HG03095 (cell line): Measurements from ENCODE around the gene CPOX.

ENCODE experiments used
- ATAC-seq: cut with Tn5 transposase; IDR thresholded peaks from one replicate; pipeline ENCODE4 v1.9.1; 2021; ENCODE audit warnings: moderate library complexity; ENCODE audit not compliant: unreplicated experiment

The CPOX gene

DNA sequence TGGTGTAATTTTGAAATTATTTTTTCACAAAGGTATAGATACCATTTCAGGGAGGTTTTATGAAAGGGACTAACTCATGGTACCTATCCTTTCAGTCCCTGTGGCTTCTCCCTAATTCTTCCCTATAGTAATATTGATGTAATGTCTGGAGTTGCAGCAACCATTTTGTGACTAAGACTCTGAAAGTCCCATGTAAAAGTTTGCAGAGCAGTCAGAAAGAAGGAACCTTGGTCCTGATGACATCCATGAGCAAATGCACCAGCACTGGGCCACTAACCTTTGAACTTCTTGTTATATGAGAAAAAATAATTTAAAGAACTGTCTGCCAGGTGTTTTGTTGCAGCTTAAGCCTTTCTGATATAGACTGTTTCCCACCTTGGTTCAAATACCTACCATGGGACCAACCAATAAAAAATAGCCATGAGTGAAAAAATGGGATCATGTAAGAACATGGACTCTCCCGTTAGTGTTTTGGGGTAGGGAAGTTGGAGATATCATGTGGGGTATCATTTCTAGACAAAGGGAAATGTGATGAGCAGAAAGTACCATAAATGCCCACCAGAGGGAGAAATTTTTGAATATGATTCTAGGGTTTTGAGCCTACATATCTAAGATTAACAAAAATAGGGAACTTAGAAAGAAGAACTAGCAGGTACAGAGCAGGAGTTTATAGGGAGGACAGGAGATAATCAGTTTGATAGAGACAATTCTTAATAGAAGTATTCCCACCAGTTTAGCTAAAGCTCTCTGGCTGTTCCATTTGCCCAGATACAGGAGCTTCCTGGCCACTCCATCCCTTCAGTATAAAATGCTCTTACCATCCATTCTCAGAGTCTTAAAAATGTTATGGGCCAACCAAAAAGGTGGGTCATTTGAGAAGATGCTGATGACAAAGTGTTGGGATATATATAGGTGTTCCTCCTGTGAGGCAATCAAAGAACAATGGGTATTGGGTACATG, 3.4 kb upstream of the CPOX start:
- no peak for ATAC-seq

DNA sequence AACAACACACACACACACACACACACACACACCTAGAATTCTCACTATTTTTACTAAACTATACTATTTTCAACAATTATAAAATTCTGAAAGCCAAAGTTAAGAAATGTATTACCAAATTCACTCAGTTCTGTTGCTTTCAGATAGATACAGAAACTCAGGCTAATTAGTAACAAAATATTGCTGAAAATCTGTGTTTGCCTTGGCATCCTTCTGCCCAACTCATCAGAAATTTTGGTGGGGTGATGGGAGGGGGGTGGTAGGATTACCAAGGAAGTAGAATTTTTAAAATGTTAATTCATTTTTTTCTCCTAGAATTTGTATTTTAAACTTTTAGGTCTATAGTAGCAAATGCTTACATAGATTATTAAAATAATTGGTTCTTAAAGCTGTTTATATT, 2.7 kb upstream of the CPOX start:
- ATAC-seq = no peak

DNA sequence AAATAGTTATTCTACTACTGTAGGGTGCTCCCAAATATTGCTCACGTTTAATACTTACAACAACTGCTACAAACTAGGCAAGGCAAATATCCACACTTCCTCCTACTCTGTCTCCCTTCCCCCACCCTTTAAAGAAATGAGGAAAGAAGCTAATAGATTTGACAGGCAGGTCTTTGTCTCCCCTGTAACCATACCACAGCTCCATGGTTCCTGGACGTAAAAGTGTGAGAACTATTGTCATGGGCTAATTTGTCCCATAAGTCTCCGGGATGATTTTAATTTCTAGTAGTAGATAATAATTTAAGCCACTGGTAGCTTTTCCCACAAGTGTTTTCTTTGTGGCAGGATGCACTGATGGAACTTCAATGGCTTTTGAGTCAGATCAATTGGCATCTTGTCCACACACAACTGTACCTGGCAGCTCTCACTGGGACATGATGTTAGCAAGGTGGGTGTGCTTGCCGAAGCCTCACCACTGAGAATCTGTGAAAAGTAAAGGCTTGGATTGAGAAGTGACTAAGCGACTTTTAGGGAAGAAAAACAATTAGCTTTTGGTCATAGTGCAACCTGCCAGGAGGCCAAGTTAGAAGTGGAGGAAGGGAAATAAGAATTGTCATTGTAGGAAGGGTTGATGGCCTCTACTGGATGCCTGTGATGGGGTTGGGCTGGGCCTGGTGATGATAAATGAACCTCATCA, 1.4 kb upstream of the CPOX start:
- ATAC-seq = no peak

DNA sequence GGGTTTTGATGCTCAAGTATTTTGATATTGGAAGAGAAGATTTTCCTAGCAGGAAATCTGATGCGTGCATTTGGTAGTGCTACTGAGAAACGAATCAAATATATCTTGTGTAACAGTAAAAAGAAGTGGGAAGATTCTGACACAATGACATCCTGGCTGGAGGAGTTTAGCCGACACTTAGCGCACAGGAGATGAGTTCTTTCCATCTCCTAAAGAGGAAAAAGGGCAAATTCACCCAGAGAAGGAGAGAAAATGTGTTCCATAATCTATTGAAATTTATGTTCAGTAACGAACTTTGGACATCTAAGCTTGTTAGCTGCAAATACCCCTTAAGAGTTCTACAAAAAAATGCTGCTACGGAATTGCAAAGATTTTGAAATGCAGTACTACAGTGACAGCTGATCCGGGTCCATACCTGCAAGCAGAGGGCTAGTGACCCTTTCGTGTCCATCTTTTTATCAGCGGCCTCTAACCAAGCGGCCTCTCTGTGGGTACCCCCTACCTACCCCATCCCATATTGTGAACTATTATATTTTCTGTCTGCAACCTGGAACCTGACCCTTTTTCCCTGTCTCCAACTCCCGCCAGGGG, 971 bp downstream of the CPOX start:
- no peak for ATAC-seq

DNA sequence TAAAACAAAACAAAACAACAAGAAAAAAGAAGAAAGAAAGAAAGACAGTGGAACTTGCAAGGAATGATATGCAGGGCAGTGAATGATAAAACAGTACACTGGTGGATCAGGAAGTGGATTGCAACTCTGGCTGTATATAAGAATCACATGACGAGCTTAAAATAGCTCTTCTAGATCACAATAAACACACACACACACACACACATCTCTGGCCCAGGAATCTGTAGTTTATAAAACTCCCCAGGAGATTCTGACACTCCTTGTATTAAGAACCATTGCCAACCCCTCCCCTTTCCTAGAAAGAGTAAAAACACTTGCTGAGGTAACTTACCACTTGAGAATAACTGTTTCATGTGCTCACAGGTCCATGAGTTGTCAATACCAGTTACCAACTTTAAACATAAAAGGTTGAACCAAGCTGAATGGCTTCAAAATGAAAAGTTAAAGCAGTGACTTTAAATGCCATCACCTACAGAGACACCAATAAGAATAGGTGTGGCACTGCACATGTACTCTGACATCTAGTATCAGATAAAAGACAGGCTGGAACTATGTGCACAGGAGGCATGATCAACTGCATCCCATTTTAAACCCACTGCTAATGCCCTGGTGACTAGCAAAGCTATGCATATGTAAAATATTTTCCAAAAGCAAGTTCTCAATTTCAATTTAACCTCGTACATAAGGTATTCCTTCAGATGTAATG, 3.9 kb downstream of the CPOX start:
- no peak for ATAC-seq

DNA sequence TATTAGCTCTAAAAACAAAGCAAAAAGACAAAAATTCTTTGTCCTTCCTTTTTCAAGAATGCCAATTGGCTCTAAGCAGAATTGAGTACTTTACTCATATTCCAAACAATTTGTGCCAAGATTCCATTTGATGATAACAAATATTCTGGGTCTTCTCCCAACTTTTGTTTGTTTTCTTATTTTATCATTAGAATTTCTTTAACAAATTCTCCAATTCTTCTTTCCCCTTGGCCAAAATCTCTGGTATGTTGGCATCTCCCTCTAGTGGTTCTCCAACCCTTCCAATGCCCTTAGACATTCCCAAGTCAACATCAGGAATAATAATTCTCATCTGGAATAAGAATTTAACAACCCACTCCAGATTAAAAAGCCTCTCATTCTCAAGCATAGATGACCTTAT, 5.3 kb downstream of the CPOX start:
- ATAC-seq = no peak

DNA sequence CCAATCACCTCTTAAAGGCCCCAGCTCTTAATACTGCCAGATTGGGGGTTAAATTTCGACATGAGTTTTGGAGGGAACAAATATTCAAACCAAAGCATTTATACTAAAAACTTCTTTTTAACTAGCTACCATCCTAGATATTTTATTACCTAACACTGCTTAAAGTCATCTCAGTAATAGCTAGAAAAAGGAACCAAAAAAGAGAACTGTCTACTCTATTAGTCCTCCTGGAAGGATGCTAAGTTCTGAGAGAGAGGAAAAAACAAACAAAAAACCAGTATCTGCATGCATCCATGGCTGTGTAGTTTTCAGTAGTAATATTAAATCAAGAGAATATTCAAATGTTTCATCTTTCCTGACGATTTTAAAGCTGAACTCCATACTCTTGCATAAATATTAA, 5.8 kb downstream of the CPOX start:
- ATAC-seq = no peak

DNA sequence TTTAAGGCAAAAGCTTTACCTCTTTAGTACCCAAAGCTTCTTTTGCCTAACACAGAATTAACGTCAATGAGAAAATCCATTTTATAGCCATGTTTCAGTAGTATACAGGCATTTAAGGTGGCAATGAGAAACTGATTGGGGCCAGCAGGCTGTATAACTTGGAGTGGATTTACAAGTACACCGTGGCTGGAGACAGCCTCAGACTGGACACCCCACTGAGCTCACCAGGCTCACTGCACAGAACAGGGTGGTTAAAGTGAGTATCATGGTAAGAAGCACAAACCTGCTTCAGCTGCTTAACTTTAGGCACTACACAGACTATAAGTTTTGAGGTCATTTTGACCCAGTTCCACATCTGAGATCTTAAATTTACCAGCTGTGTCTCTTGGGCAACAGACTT, 8.9 kb downstream of the CPOX start:
- ATAC-seq = no peak

DNA sequence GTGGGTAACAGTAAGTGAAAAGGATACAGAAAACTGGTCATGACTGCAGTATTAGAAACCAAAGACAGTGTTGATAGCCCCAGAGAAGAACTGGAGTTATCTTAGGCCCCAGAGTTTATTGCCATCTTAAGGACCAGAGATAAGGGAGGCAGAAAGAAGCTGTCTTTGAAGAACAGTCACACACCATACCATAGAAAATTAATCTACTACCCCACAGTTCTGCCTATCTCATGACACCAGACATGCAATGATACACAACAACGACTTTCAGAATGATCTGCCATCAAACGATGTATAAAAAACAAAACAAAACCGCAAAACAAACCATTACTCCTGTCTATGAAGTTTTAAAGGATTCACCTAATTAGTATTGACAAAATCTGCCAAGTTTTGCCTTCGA, 9.6 kb downstream of the CPOX start:
- ATAC-seq = no peak

DNA sequence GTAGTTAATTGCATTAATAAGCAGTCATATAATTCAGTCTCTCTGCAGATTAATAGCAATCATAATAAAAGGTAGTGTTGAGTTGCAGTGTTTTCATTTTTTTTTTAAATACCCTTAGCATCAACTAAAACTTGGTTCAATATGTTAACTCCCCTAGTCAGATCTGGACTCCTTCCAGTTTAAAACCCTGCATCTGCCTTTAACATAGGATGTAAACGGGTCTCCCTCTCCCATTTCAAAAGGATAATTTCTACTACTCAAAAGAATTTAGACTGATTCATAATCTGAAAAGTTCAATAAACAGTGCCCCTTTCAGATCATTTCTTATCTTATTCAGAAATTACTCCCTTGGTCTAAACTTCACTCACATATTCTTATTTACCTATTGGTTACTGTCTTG, 11.4 kb downstream of the CPOX start:
- no peak for ATAC-seq

DNA sequence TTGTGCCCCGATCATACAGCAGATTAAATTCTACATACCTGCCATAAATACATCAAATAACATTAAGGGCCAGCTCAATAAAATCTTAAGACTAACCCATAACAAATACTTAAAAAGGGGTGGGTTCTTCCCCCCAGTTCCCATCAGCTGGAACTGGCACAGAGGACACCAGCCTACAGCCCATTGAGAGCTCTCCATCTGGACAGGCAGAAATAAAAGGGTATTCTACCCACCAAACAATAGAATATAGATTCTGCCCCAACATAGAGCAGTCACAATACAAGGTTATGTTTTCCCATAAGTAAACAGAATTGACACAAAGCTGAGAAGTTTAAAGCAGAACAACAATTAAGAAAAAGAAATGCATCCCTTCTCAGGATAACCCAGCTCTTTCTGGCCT, 11.9 kb downstream of the CPOX start:
- no peak for ATAC-seq

DNA sequence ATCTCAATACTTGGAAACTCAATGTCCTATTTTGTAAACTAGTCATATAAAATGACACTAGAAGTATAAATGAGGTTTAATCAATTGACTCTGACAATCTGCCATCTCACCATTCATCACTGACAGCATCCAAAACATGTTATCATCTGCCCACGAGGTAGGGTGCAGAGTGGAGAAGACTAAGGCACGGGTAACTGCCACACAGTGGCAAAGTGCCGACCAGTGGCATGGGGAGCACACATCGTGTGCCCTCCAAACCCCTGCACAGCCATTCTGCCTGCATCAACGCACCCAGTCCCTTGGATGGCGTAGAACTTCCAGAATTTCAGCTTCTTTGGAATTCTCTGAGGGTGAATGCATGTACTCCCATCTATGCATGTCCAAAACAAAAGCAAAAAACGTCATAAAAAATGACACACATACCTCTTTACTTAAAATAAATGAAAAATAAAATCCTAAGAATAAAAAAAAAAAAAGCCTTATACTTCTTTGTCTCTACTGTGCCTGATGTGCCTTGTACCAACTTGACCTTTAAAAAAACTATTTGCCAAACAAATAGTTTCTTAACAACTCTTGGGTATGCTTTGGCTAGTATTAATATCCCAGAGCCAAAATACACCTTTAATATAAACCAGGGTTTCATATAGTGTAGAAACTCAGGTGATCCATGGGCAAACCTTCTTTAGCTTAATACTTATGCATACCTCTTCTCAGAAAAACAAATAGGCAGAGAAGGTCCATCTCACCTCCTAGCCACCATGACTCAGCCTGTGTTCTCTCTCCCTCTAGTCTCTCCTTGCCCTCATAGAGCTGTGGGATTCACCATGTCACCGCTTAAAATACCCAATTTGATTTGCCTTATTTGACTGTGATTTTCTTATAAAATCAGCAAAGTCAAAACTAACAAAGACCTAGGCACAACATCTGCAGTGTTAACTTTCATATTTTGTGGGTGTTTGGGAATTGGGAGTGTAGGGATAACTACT, 12.7 kb downstream of the CPOX start:
- ATAC-seq = no peak

DNA sequence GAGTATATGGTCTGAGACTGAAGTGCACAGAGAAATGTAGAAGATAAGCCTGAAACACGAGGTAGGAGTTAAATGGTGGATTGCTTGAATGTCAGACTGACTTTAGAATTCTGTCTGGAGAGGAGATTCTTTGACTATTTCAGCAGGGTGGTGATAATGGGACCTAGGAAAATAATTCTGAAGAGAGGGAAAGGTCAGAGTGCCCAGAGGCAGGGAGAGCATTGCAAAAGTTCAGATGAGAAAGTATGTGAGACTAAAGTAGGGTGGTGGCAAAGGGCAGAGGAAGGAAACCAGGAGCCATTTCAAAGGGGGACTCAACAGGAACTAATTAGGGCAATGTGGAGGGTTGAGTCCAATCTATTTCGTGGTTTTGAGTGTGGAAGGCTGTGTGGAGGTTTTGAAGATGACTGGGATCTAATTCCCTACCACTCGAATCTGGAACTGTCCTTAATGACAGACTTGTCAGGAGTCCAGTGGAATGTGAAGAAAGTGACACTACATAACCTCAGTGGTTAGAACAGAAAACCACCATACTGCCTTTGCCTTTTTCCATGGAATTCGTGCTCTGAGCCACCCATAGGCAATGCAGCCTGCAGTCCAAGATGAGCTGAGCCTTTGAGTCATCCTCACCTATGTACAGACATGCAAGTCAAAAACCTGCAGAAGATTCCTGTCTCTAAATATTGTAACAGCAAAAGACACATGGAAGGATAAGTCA, 16.1 kb downstream of the CPOX start:
- no peak for ATAC-seq

DNA sequence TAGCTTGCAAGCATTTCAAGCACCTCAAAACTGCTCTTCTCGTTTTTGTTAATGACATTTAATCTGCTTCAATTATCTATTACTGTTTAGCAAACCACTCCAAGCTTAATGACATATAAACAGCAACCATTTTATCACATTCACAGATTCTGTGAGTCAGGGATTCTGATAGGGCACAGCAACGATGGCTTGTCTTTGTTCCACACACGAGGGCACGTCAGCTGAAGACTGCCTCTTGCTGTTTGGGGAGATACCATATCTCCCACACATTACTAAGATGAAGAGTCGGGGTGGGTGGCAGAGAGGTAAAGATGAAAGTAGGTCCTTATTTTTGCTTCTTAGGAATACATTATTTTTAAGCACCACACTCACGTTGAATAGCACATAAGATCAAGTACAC, 19.3 kb downstream of the CPOX start:
- ATAC-seq = no peak

DNA sequence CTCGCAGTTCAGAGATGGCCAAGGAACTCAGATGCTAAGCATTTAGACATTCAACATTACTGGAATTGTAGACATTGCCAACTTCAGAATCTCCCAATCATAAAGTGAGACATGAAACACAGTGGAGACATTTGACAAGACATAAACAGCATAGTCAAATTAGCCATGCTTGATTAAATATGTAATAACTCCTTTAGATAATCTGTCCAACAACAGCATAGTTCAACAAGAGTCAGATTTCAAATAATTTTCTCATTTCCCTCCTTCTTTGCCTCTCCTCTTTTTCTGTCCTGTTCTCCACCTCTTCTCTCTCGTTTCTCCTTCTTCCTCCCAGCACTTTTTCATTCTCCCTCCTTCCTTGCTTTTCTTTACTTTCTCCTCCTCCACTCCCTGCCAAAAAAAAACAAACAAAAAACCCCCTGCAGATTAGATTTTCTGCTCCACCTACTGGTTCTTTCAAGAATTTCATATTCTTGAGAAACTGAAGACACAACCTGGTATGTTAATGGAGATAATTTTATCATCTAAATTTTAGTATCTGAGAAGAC, 20.2 kb downstream of the CPOX start:
- ATAC-seq = peak; percentile 57

DNA sequence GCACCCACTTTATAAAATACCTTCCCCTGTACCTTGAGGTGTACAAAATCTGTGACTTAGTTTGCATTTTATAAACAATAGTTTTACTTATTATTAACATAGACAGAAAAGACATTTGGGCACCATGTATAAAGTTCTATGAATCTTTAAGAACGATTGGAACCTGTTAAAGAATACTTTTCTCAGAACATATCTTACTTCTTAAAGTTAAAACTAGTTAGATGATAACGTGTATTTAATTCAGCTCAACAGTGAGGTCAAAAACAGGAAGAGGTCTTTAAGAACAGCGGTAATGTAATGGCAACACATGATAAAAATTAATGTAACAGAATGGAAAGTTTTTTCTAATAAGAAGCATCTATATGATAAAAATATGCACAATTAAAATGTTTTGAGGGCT, 25.0 kb downstream of the CPOX start:
- ATAC-seq = no peak

DNA sequence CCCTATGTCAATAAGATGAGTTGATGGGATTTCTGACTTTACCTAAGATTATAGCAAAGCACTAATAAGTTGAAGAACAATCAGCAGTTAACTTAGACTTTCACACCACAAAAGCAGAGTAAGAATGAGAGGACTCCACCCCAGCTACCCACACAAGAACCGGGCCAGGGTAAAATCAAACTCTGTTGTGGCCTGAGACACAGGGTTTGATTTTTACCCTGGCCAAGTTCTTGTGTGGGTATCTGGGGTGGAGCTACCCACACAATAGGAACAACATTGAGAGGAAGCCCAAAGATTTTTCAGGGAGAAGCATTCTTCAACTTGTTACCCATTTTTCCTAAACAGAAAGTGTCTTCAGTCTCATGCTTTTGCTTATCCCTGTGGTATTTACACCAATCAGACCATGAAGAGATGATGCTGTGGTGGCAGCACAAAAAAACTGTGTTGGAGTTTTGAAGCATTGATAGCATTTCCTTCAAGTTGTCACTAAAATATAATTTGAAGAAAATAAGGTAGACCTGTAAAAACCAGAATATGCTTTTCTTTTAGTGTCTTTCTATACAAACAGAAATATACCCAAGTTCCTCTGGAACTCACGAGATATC, 25.6 kb downstream of the CPOX start:
- ATAC-seq = peak; percentile 27

DNA sequence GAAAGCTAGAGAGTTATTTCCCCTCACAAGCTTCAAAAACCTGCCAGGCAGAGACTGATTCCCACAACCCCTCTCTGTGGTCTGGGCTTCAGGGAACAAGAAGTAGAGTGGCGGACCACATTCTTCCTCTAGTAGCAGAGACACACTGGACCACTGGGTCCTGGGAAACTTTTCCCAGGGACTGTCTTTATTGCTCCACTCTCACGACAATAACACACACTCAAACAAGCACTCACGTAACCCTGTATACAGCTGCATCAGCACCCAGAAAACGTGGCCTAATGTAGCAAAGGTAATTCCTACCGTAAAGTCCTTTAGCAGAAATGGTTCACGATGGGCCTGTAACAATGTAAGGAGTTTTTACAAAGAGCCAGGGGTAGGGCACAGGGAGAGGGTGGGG, 27.6 kb downstream of the CPOX start:
- ATAC-seq = no peak

DNA sequence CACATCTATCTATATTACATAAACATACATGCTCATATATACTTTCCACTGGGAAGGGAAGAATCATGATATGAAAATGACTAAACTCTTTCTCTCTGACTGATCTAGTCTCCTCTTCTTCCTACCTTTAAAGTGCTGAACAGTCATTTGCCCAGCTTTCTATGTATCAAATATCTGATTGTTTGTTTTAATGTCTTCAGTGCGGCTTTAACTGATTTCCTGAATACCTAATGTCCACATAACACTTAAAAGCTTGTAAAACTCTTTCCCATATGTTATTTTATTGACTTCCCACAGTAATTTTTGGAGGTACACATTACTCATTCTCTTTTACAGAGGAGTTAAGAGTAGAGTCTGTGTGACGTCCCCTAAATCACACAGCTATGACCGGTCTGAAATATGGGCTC, 28.2 kb downstream of the CPOX start:
- ATAC-seq = no peak
